Stimulated activated CD4-positive, alpha-beta T cell treated with anti-CD3 and anti-CD28 coated beads, Interleukin-1b, Interleukin-23, amount 100 ng/mL, for 1 hour (primary cell): Measurements from ENCODE around the gene PTPRN2.
"Not testable (repeated sequence)": the region's sequence is repeated elsewhere in the genome, so short reads cannot be mapped to it uniquely, and the experiment has no call there.

Experiments
- DNase-seq, 2 donors: peaks; one replicate each; pipeline ENCODE4 v3.0.0-alpha.2; 2020; ENCODE audit warnings: low read depth in 2 of 2

The PTPRN2 gene

GRCh38 chr7:157932498-157933218, 655.0 kb downstream of the PTPRN2 start:
- DNase-seq: no peak

DNA sequence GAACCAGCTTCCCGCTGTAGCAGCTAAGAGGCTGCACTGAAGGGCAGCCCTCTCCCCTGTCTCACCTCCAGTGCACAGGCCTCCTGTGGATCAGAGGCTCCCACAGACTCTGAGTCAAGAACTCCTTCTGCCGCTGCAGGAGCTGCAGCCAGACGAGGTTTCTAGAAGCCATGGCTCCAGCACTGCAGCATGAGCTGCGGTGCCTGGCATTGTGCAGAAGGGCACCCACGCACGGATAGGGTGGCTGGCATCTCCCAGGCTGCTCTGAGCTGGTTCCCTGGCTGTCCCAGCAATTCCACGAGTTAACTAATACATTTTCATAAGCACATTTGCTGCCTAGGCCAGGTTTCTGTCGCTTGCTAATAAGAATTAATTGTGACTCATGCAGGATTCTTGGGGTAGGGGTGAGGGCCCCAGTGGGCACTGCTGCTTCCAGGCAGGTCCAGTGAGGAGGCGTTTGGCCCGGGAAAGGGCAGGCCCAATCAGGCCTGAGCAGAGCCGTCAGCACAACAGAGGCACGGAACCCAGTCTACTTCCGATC, 656.6 kb downstream of the PTPRN2 start:
- no peak for DNase-seq

DNA sequence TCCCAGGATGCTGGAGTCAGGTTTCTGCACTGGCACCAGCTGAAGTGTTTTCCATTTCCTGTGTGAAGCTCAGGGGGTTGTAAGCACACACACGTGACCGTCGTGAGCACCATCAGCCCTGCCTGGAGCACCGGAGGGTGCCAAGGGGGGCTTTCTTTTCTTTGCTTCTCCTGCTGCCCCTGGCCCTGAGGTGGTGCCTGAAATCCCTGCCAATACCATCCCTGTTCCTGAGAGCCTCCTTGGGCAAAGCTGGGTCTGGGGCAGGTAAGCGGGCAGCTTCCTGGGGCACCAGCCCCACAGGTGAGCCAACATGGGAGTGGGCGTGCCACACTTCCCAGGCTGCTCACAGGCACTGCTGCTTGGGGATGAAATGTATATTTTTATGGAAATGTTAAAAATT, 657.2 kb downstream of the PTPRN2 start:
- no peak for DNase-seq

GRCh38 chr7:157929671-157930070, 658.0 kb downstream of the PTPRN2 start:
- DNase-seq: no peak

- DNase-seq: no peak
Measured at GRCh38 chr7:157928808-157929425, 658.7 kb downstream of the PTPRN2 start.

GRCh38 chr7:157928171-157928794, 659.3 kb downstream of the PTPRN2 start:
- no peak for DNase-seq

GRCh38 chr7:157927313-157927925, 660.2 kb downstream of the PTPRN2 start:
- DNase-seq: no peak

DNA sequence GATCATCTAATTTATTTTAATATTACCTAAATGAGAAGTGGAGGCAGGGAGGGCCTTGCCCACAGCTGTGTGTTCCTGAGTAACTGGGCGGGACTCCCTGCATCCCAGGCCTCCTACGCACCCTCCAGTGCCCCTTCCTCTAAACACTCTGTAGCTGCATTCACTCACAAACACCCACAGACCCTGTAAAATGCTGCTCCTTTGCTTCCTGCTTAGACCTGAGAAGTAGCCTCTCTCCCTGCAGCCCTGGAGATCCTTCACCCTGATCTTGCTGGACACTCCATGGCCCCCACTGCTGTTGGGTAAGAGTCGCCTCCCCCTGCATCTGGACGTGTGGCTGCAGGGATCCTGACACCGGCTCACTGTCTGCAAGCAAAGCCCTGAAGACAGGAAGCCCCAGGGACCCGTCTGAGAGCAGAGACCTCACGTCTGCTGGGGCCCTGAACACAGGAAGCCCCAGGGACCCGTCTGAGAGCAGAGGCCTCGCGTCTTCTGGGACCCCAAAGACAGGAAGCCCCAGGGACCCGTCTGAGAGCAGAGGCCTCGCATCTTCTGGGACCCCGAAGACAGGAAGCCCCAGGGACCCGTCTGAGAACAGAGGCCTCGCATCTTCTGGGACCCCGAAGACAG, 661.0 kb downstream of the PTPRN2 start:
- no peak for DNase-seq

- DNase-seq: no peak
Measured at GRCh38 chr7:157926107-157926506, 661.5 kb downstream of the PTPRN2 start.

DNA sequence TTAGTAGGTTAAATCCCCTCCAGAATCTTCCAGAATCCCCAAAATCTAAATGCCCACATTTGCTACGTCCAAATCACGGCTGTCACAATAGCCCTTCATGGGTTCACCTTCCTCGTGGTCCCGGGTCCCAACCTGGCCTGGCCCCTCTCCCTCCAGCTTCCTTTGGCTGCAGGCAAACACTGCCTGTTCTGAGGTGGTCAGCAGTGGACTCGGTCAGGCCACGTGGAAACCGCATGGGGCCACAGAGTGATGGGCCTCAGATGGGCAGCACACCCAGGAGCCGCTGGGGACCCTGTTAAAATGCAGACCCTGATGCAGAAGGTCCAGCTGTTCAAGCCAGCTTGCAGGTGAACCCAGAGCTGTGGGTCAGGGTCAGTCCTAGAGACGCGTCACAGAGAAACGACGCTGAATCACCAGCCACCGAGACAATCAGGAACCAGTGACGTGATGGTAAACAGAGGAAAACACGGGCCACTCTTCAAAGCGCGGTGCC, 662.2 kb downstream of the PTPRN2 start:
- no peak for DNase-seq

DNA sequence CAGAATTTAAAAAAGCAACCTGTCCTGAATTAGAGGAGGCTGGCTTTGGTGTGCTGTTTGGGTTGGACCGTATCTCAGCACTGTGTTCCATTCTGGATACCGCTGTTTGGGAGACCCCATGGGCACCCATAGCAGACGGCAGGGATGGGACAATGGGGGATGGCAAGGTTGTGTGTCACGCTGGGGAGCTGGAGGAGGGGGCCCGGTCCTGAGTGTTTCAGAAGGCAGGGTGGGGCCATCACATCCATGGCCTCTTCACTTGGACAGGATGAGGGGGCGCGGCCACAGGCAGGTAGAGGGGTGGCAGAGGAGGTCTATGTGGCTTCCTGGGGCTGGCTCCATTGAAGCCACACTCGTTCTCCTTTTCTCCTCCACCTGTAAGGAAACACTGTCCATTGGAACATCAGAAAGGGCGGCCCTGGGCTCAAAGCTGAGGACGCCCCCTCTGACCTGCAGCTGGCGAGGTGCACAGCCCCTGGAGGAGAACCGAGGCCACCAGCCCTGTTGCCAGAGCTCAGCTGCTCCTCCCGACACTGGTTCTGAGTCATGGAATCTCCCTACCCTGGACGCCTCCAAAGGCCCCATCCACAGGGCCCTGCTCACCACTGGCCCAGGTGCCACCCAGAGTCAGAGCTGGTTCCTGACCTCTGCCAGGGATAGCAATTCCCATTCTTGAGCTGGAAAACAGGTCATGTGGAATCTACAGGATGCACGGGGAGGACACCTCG, 663.6 kb downstream of the PTPRN2 start:
- DNase-seq: no peak

GRCh38 chr7:157922576-157922975, 665.0 kb downstream of the PTPRN2 start:
- no peak for DNase-seq

GRCh38 chr7:157918326-157919080, 669.1 kb downstream of the PTPRN2 start:
- no peak for DNase-seq

DNA sequence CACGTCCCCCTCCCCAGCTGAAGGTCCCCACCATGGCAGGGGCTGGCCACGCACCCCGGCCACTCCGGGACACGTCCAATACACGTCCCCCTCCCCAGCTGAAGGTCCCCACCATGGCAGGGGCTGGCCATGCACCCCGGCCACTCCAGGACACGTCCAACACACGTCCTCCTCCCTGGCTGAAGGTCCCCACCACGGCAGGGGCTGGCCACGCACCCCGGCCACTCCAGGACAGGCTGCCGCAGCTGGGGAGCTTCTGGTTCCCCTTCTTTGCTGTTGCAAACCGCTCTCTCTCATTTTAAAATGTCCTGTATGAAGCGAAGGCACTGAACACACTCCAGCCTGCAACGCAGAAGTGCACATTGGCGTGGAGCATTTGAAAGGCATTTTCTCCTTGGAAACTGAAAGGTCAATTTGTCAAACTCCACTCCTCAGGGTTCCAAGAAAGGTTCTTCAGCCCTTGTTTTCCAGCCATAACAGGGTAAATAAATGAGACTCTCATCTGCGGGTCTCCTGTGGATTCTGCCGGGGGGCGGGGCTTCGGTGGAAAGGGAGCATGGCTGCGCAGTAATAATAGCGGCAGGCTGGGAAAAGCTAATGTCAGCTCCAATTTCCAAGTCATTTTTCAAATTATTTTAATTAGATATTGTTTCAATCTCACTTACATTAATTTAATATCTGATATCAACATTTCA, 670.5 kb downstream of the PTPRN2 start:
- DNase-seq: no peak

DNA sequence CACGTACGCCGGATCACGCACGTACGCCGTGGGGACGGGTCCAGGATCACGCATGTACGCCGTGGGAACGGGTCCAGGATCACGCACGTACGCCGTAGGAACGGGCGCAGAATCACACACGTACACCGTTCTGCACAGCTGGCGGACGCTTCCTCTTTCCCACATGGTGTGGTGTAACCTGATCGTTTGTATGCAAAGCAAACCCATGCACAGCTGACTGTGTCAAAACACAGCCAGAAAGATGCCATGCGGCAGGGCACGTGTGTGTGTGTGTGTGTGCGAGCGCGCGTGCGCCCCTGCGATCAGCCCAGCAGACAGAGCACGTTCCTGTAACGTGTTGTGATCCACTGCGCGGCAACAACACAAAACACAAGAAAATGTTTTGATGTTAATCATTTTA, 677.2 kb downstream of the PTPRN2 start:
- no peak for DNase-seq

- DNase-seq: not testable (repeated sequence)
Measured at GRCh38 chr7:157910045-157910444, 677.6 kb downstream of the PTPRN2 start.

DNA sequence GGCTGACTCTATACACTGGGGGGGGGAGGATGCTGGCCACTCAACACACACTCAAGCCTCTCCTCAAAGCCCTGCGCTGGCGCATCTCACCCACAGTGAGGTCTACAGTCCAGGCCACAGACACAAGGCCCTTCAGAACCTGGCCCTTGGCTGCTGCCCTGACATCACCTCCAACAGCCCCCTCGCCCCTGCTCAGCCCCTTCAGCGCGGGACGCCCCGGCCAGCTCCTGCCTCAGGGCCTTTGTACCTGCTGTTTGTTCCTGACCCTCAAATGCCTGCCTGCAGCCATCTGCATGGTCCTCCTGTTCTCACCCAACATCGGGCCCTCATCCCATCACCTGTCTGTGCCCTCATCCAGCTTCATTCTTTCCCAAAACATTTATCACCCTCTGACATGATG, 678.3 kb downstream of the PTPRN2 start:
- no peak for DNase-seq

- no peak for DNase-seq
Measured at GRCh38 chr7:157908006-157908782, 679.4 kb downstream of the PTPRN2 start.

DNA sequence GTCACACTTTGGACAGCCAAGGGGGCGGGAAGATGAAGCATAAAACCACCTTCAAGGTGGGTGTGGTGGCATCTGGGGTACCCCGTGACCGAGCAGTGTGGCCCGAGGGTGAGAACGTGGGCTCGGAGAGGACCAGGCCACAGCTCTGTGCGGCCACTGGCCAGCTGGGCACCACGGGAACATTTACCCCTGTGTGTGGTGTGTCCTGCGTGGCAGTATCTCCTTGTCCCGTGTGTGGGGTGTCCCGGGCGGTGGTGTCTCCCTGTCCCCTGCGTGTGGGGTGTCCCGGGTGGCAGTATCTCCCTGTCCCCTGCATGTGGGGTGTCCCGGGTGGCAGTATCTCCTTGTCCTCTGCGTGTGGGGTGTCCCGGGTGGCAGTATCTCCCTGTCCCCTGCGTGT, 680.5 kb downstream of the PTPRN2 start:
- DNase-seq: no peak
